Retinal pigment epithelial cell (primary cell): ENCODE measurements around the gene WNT5B.
A peak's percentile ranks its signal among the peaks of the same experiment; 100 is the strongest.

Source experiments
- DNase-seq: peaks from one replicate; pipeline ENCODE4 v3.0.0-alpha.2; 2010; ENCODE audit warnings: low read depth
- H3K4me3 ChIP-seq: 2 replicates; pipeline ENCODE4 v1.5.1; 2011; ENCODE audit warnings: mild to moderate bottlenecking, low read length, control low read depth, moderate library complexity
- CTCF ChIP-seq: conservative IDR thresholded peaks from 2 replicates; pipeline ENCODE4 v1.5.1; 2011; ENCODE audit warnings: low read depth, low read length, control low read depth, inconsistent platforms

The WNT5B gene

GRCh38 chr12:1651946-1652345 is 22.9 kb downstream of the WNT5B start:
- TF ChIP-seq CTCF = no peak
- no peak for DNase-seq
- H3K4me3 ChIP-seq = no peak overlapping the region

- TF ChIP-seq CTCF = no peak
- DNase-seq = no peak
- H3K4me3 ChIP-seq = no peak overlapping the region
Measured at GRCh38 chr12:1655225-1655788, 26.3 kb downstream of the WNT5B start.

- TF ChIP-seq CTCF = no peak
- H3K4me3 ChIP-seq = no peak overlapping the region
- no peak for DNase-seq
Measured at GRCh38 chr12:1656902-1657301, 27.9 kb downstream of the WNT5B start.

- TF ChIP-seq CTCF = no peak
- H3K4me3 ChIP-seq = no peak overlapping the region
- no peak for DNase-seq
Measured at GRCh38 chr12:1657688-1658087, 28.7 kb downstream of the WNT5B start.

DNA sequence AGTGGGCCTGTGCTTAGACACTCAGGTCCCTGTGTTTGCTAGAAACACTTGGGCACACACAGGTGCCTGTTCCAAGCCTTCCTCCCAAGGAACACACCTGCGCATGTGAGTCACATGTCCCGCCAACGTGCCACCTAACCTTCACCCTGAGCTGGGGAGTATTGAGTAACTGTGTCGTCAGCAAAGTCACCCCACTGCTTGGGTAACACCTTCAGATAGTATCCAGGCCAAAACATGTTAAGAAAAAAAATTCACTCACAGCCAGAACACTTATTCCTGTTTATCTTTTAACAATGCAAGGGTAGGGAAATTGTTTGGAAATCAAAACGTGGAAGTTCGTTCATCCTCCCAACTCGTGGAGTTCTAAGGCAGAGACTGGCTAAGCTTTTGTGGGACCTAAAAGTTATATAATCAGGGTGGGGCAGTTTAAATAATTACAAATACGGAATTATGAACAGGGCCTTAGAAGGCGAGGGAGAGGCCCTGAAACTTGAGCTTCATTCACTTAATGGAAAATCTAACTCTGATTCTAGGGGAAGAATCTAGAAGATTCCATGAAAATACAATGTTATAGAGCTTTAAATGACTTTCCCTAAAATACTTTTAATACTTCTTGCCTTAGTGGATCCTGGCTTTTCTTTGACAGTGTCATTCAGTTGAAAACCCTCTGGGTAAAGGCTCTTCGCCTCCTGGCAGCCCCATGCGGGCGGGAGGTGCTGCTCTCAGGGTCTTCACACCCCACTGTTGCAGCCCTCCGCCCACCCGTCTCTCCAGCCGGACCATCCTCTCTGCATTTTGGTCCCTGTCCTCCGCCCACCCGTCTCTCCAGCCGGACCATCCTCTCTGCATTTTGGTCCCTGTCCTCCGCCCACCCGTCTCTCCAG is 31.5 kb downstream of the WNT5B start:
- DNase-seq = no peak
- no peak overlapping the region for H3K4me3 ChIP-seq
- TF ChIP-seq CTCF = no peak

DNA sequence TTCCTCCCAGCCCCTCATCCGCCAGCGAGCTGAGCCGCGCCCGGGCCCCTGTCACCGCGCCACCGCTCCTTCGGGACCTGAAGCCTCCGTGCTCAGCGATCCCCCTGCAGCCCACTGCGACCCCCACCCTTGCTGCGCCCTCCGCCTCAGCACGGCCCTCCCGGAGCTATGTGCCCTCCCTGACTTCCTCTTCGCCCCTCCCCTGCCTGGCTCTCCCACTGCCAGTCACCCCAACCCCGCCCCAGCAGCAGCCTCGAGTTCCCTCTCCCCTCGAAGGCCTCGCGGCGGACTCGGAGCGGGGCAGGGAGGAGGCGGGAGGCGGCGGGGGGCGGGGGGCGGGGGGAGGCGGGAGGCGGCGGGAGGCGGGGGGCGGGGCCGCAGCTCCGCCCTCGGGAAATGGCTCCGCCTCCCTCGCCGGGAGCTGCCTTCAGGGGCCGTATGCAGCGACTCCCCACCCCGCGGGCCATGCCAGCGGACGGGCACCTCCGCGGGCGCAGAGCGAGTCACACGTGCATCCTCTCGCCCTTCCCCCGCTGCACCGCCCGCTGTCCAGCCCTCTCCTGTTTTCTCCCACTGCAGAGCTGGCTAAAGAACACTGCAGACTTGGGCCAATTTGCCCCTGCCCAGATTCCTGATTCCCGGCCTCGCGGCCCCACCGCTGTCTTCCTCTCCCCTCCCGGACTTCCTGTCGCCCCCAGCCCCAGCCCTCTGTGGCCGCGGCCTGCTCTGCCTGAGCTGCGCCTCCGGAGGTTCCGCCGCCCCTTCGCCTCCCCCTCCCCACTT is 32.7 kb downstream of the WNT5B start:
- H3K4me3 ChIP-seq = peak overlapping the region; percentile 53
- peak; percentile 57 for DNase-seq
- no peak for TF ChIP-seq CTCF
